SK-N-MC (cell line): Measurements from ENCODE around the gene TMIGD2.

Source experiments
- EZH2 ChIP-seq: fragments of 200-600 bp; sonication (generic); IDR thresholded peaks from one replicate; pipeline ENCODE4 v1.6.1; 2017; ENCODE audit warnings: antibody characterized with exemption
- POLR2AphosphoS5 ChIP-seq: IDR thresholded peaks from 2 replicates; pipeline ENCODE4 v1.6.1; 2012; ENCODE audit warnings: mild to moderate bottlenecking, low read depth, low read length, borderline replicate concordance

GRCh38 chr19:4320419-4320818, 18.2 kb upstream of the TMIGD2 start:
- no peak for TF ChIP-seq EZH2
- TF ChIP-seq POLR2AphosphoS5: no peak
